ENCODE measurements around the gene KLF13. TPM values are rescaled to one million over a fixed set of nuclear protein-coding genes. Genes with fewer than 3 reads are reported as not detected.

Gene KLF13
- total RNA-seq, 1 donor from 2014 or later: 31.0 TPM

- Histone ChIP-seq H3K9ac (ENCODE audit: low read length) (no peak overlapping the region), H3K4me2 (ENCODE audit: low read length) (no peak overlapping the region), H3K9me3 (ENCODE audit: insufficient read depth, low read depth, low read length) (no peaks in the 10 kb centered on the region), H3K4me1 (ENCODE audit: insufficient read depth, low read length) (peaks cover 21% of the 10 kb centered on the region), H3K27me3 (ENCODE audit: insufficient read depth, low read length) (no peaks in the 10 kb centered on the region), H3K27ac (ENCODE audit: low read depth, low read length) (no peak overlapping the region), H3K79me2 (ENCODE audit: insufficient read depth, low read length) (peaks cover 94% of the 10 kb centered on the region), H2AFZ (ENCODE audit: low read depth, low read length) (no peak overlapping the region), H3K4me3 (ENCODE audit: insufficient read depth, low read depth, low read length) (no peak overlapping the region), H3K36me3 (ENCODE audit: insufficient read depth, low read length) (no peaks in the 10 kb centered on the region), H4K20me1 (ENCODE audit: insufficient read depth, low read length) (peaks cover 97% of the 10 kb centered on the region)
- no peak overlapping the region for H3K4me3 Mint-ChIP-seq (ENCODE audit: unreplicated experiment)
- no peaks in the 10 kb centered on the region for H3K36me3 Mint-ChIP-seq (ENCODE audit: low read depth, unreplicated experiment)
- no peak overlapping the region for H3K27ac Mint-ChIP-seq (ENCODE audit: unreplicated experiment)
- TF ChIP-seq EZH2 (IDR thresholded peaks at IDR 0.05; ENCODE audit: insufficient read depth, low read length) (no peak), CTCF (IDR thresholded peaks at IDR 0.05; ENCODE audit: insufficient read depth, low read depth, low read length) (no peak)
- peaks cover 8% of the 10 kb centered on the region for H3K4me1 Mint-ChIP-seq (ENCODE audit: low read depth, unreplicated experiment)
- H3K27me3 Mint-ChIP-seq (ENCODE audit: low read depth, unreplicated experiment): no peaks in the 10 kb centered on the region
- FAIRE-seq (no peak), DNase-seq (ENCODE audit: low read depth) (no peak)
- peaks cover 2% of the 10 kb centered on the region for H3K9me3 Mint-ChIP-seq (ENCODE audit: unreplicated experiment)
These were observed 14.0 kb downstream of the KLF13 start for GRCh38 chr15:31340592-31340991.

GRCh38 chr15:31341071-31341470 lies 14.4 kb downstream of the KLF13 start:
- no peaks in the 10 kb centered on the region for H3K36me3 Mint-ChIP-seq (ENCODE audit: low read depth, unreplicated experiment)
- Histone ChIP-seq H3K9ac (ENCODE audit: low read length) (no peak overlapping the region), H3K4me3 (ENCODE audit: insufficient read depth, low read depth, low read length) (no peak overlapping the region), H3K36me3 (ENCODE audit: insufficient read depth, low read length) (no peaks in the 10 kb centered on the region), H3K9me3 (ENCODE audit: insufficient read depth, low read depth, low read length) (no peaks in the 10 kb centered on the region), H3K27me3 (ENCODE audit: insufficient read depth, low read length) (no peaks in the 10 kb centered on the region), H3K27ac (ENCODE audit: low read depth, low read length) (no peak overlapping the region), H2AFZ (ENCODE audit: low read depth, low read length) (no peak overlapping the region), H3K4me1 (ENCODE audit: insufficient read depth, low read length) (peaks cover 21% of the 10 kb centered on the region), H3K79me2 (ENCODE audit: insufficient read depth, low read length) (peaks cover 94% of the 10 kb centered on the region), H3K4me2 (ENCODE audit: low read length) (no peak overlapping the region), H4K20me1 (ENCODE audit: insufficient read depth, low read length) (peaks cover 97% of the 10 kb centered on the region)
- DNase-seq (ENCODE audit: low read depth) (no peak), FAIRE-seq (no peak)
- peaks cover 2% of the 10 kb centered on the region for H3K9me3 Mint-ChIP-seq (ENCODE audit: unreplicated experiment)
- H3K4me3 Mint-ChIP-seq (ENCODE audit: unreplicated experiment): no peak overlapping the region
- peaks cover 8% of the 10 kb centered on the region for H3K4me1 Mint-ChIP-seq (ENCODE audit: low read depth, unreplicated experiment)
- TF ChIP-seq EZH2 (IDR thresholded peaks at IDR 0.05; ENCODE audit: insufficient read depth, low read length) (no peak), CTCF (IDR thresholded peaks at IDR 0.05; ENCODE audit: insufficient read depth, low read depth, low read length) (no peak)
- no peaks in the 10 kb centered on the region for H3K27me3 Mint-ChIP-seq (ENCODE audit: low read depth, unreplicated experiment)
- no peak overlapping the region for H3K27ac Mint-ChIP-seq (ENCODE audit: unreplicated experiment)

GRCh38 chr15:31341496-31342195 lies 15.0 kb downstream of the KLF13 start:
- H3K27me3 ChIP-seq (ENCODE audit: insufficient read depth, low read length): no peaks in the 10 kb centered on the region
- FAIRE-seq (no peak), DNase-seq (ENCODE audit: low read depth) (no peak)
- Mint-ChIP-seq H3K4me3 (ENCODE audit: unreplicated experiment) (no peak overlapping the region), H3K9me3 (ENCODE audit: unreplicated experiment) (peaks cover 2% of the 10 kb centered on the region), H3K27ac (ENCODE audit: unreplicated experiment) (no peak overlapping the region), H3K4me1 (ENCODE audit: low read depth, unreplicated experiment) (peaks cover 8% of the 10 kb centered on the region), H3K27me3 (ENCODE audit: low read depth, unreplicated experiment) (no peaks in the 10 kb centered on the region), H3K36me3 (ENCODE audit: low read depth, unreplicated experiment) (no peaks in the 10 kb centered on the region)
- peaks cover 21% of the 10 kb centered on the region for H3K4me1 ChIP-seq (ENCODE audit: insufficient read depth, low read length)
- peaks cover 94% of the 10 kb centered on the region for H3K79me2 ChIP-seq (ENCODE audit: insufficient read depth, low read length)
- H3K4me2 ChIP-seq (ENCODE audit: low read length): no peak overlapping the region
- no peaks in the 10 kb centered on the region for H3K36me3 ChIP-seq (ENCODE audit: insufficient read depth, low read length)
- no peak overlapping the region for H3K4me3 ChIP-seq (ENCODE audit: insufficient read depth, low read depth, low read length)
- H3K27ac ChIP-seq (ENCODE audit: low read depth, low read length): no peak overlapping the region
- no peaks in the 10 kb centered on the region for H3K9me3 ChIP-seq (ENCODE audit: insufficient read depth, low read depth, low read length)
- no peak overlapping the region for H3K9ac ChIP-seq (ENCODE audit: low read length)
- H2AFZ ChIP-seq (ENCODE audit: low read depth, low read length): no peak overlapping the region
- peaks cover 97% of the 10 kb centered on the region for H4K20me1 ChIP-seq (ENCODE audit: insufficient read depth, low read length)
- TF ChIP-seq EZH2 (IDR thresholded peaks at IDR 0.05; ENCODE audit: insufficient read depth, low read length): no peak
- TF ChIP-seq CTCF (IDR thresholded peaks at IDR 0.05; ENCODE audit: insufficient read depth, low read depth, low read length): no peak

All from astrocyte (in vitro differentiated cells and primary cell).